SJCRH30 (cell line): ENCODE data around the gene IL1RAPL1. TPM values are rescaled to one million over a fixed set of nuclear protein-coding genes. Genes with fewer than 3 reads are reported as not detected.
"Not testable (repeated sequence)": the region's sequence is repeated elsewhere in the genome, so short reads cannot be mapped to it uniquely, and the experiment has no call there.

Experiments used
- DNase-seq, 2 experiments: peaks; one replicate each; pipeline ENCODE4 v3.0.0-alpha.2; 2015 to 2020
- H3K27ac ChIP-seq: fragments of 250-450 bp; sonication (Bioruptor Pico); 2 replicates; pipeline ENCODE4 v1.5.1; 2020; ENCODE audit warnings: mild to moderate bottlenecking, moderate library complexity
- H3K27me3 ChIP-seq: fragments of 250-450 bp; sonication (Bioruptor Pico); 2 replicates; pipeline ENCODE4 v1.5.1; 2020; ENCODE audit warnings: mild to moderate bottlenecking, moderate library complexity
- H3K36me3 ChIP-seq: fragments of 250-450 bp; sonication (Bioruptor Pico); 2 replicates; pipeline ENCODE4 v1.5.1; 2020; ENCODE audit warnings: mild to moderate bottlenecking, moderate library complexity
- H3K4me1 ChIP-seq: fragments of 250-450 bp; sonication (Bioruptor Pico); 2 replicates; pipeline ENCODE4 v1.5.1; 2020; ENCODE audit warnings: mild to moderate bottlenecking, moderate library complexity
- H3K4me3 ChIP-seq: fragments of 250-450 bp; sonication (Bioruptor Pico); 2 replicates; pipeline ENCODE4 v1.5.1; 2020; ENCODE audit warnings: mild to moderate bottlenecking, moderate library complexity
- H3K9me3 ChIP-seq: fragments of 250-450 bp; sonication (Bioruptor Pico); replicated peaks from 2 replicates; pipeline ENCODE4 v1.5.1; 2020; ENCODE audit warnings: mild to moderate bottlenecking, moderate library complexity
- total RNA-seq: library from RNA; depleted of rRNA; stranded (reverse); fragments of >200 nt; shearing (Covaris generic); gene quantifications from 2 replicates; pipeline ENCODE4 v1.2.3, GENCODE V29; 2014

Gene IL1RAPL1
- total RNA-seq, 1 experiment from 2014 or later: not detected

- Histone ChIP-seq H3K4me3 (no peak overlapping the region), H3K27ac (no peak overlapping the region), H3K36me3 (no peaks in the 10 kb centered on the region), H3K4me1 (no peaks in the 10 kb centered on the region), H3K9me3 (no peaks in the 10 kb centered on the region), H3K27me3 (no peaks in the 10 kb centered on the region)
- no peak for DNase-seq
These were observed 81.7 kb downstream of the IL1RAPL1 start for GRCh38 chrX:28668957-28669356.

- no peak for DNase-seq
- Histone ChIP-seq H3K27me3 (no peaks in the 10 kb centered on the region), H3K27ac (no peak overlapping the region), H3K9me3 (no peaks in the 10 kb centered on the region), H3K4me3 (no peak overlapping the region), H3K4me1 (no peaks in the 10 kb centered on the region), H3K36me3 (no peaks in the 10 kb centered on the region)
These were observed 82.8 kb downstream of the IL1RAPL1 start for GRCh38 chrX:28670074-28670473.

DNA sequence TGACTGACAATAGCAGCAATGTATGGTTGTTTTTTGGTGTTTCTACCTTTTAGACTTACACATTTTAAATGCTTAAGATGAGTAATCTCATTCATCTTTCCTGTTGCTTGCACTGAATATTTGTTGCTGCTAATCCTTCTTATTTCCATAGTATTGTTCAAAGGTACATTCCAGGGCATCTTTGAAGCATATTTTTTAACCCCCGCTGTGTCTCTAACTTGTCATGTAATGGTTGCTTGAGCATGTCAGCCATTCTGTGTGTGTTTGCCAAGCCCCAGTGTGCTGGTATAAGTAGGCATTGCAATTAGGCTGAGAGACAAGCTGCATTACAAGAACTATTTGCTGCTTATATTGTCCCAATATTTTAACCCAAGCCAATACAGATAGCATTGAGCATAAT lies 87.9 kb downstream of the IL1RAPL1 start:
- Histone ChIP-seq H3K27ac (no peak overlapping the region), H3K9me3 (no peaks in the 10 kb centered on the region), H3K4me3 (no peak overlapping the region), H3K4me1 (no peaks in the 10 kb centered on the region), H3K36me3 (no peaks in the 10 kb centered on the region), H3K27me3 (no peaks in the 10 kb centered on the region)
- no peak for DNase-seq

GRCh38 chrX:28693101-28693500 lies 105.9 kb downstream of the IL1RAPL1 start:
- no peak overlapping the region for H3K27ac ChIP-seq
- H3K4me1 ChIP-seq: no peaks in the 10 kb centered on the region
- no peaks in the 10 kb centered on the region for H3K9me3 ChIP-seq
- H3K4me3 ChIP-seq: no peak overlapping the region
- no peaks in the 10 kb centered on the region for H3K27me3 ChIP-seq
- no peak for DNase-seq
- H3K36me3 ChIP-seq: no peaks in the 10 kb centered on the region

DNA sequence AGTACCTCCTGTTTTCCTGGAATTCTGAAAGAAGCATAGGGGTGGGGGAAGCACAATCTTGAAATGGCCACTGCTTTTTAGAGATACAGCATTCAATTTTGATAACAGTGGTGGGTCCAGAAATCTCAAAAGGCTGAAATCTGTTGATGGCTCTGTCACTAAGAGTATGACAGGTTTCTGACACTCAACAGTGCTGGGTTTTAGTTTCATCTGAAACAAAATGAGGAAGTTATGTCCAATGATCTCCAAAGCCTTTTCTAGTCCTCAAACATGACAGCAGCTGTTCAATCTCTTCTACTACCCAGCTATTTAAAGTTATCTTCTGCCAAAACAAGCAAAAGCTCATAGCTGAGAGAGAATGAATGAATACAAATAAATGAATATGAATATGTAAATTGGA lies 110.5 kb downstream of the IL1RAPL1 start:
- DNase-seq: no peak
- no peak overlapping the region for H3K27ac ChIP-seq
- H3K4me3 ChIP-seq: no peak overlapping the region
- no peaks in the 10 kb centered on the region for H3K27me3 ChIP-seq
- H3K36me3 ChIP-seq: no peaks in the 10 kb centered on the region
- H3K4me1 ChIP-seq: no peaks in the 10 kb centered on the region
- H3K9me3 ChIP-seq: no peaks in the 10 kb centered on the region

DNA sequence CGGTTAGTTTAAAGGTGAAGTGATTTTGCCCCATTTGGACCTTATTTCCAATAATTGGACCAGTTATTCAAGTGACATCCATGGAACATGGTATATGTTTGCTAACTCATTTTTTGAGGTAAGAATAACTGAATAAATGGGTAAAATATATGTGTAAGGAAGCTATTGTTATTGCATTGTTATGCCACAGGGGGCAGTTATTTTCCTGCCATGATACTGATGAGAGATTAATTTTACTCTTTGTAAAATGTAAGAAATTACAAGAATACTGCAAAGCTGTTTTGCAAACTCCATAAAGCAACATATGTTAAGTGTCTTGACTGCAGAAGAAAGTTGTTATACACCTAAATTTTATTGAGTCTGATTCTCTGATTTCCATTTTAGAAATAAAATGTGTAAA lies 114.0 kb downstream of the IL1RAPL1 start:
- Histone ChIP-seq H3K4me3 (no peak overlapping the region), H3K9me3 (no peaks in the 10 kb centered on the region), H3K27ac (no peak overlapping the region), H3K36me3 (no peaks in the 10 kb centered on the region), H3K4me1 (no peaks in the 10 kb centered on the region), H3K27me3 (no peaks in the 10 kb centered on the region)
- DNase-seq: no peak

DNA sequence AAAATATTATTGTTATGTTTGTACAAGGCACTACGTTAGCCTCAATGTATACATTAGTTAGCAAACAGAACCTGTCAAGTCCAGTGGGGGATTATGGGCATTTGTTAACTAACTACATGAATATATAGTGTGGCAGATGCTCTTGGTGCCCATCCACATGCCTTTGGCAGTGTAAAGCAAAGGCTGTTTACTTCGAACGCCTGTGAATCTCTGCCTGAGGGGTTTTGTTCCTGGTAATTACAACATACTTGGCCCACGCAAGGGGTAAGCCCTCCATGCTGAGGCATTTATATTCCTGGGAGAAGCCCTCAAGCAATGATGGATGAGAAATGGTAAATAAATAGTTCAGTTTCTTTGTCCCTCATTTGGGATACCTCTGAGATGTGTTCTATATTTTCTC lies 119.7 kb downstream of the IL1RAPL1 start:
- Histone ChIP-seq H3K4me1 (no peaks in the 10 kb centered on the region), H3K9me3 (no peaks in the 10 kb centered on the region), H3K4me3 (no peak overlapping the region), H3K27me3 (no peaks in the 10 kb centered on the region), H3K27ac (no peak overlapping the region), H3K36me3 (no peaks in the 10 kb centered on the region)
- DNase-seq: no peak

DNA sequence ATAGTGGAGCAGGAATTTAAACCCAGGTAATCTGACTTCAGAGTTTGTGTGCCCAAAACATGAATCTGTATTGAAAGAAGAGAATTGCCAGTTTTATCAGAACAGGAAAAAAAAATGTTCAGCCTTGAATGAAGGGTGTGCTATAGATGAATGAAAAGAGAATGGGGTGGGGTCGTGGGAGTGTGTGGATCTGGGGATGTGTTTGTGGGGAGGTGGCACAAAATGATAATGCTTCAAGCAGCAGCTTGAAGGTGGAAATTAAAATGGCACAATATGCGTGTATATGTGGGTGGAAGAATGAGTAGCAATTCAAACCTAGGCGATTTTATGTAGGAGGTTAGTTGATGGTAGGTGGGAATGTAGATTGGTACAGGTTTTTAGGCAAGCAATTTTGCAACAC lies 122.2 kb downstream of the IL1RAPL1 start:
- Histone ChIP-seq H3K9me3 (no peaks in the 10 kb centered on the region), H3K27ac (no peak overlapping the region), H3K4me3 (no peak overlapping the region), H3K4me1 (no peaks in the 10 kb centered on the region), H3K36me3 (no peaks in the 10 kb centered on the region), H3K27me3 (no peaks in the 10 kb centered on the region)
- no peak for DNase-seq

GRCh38 chrX:28717864-28718263 lies 130.6 kb downstream of the IL1RAPL1 start:
- H3K4me3 ChIP-seq: no peak overlapping the region
- DNase-seq: no peak
- no peaks in the 10 kb centered on the region for H3K27me3 ChIP-seq
- H3K36me3 ChIP-seq: no peaks in the 10 kb centered on the region
- no peaks in the 10 kb centered on the region for H3K9me3 ChIP-seq
- no peaks in the 10 kb centered on the region for H3K4me1 ChIP-seq
- no peak overlapping the region for H3K27ac ChIP-seq

- no peaks in the 10 kb centered on the region for H3K4me1 ChIP-seq
- H3K9me3 ChIP-seq: no peaks in the 10 kb centered on the region
- no peak for DNase-seq
- H3K27me3 ChIP-seq: no peaks in the 10 kb centered on the region
- no peak overlapping the region for H3K27ac ChIP-seq
- H3K36me3 ChIP-seq: no peaks in the 10 kb centered on the region
- H3K4me3 ChIP-seq: no peak overlapping the region
These were observed 131.2 kb downstream of the IL1RAPL1 start for GRCh38 chrX:28718450-28718849.

DNA sequence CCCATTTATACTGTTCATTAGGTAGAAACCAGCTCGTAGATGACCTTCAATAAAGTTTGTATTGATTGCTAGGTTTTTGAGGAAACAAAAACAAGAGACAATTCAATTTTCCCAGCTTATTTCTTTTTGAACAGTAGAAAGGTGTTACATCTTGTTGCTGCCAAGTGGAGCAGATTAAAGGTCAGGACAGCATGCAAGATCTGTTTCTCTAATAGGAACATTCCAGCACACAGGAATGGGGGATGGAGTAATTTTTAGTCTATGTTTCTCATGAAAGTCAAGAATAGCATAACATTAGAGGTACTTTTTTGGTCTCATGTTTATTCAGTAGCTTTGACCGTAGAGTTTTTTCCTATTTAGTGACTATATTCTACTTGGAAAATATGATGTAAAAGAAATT lies 132.4 kb downstream of the IL1RAPL1 start:
- no peaks in the 10 kb centered on the region for H3K36me3 ChIP-seq
- H3K27me3 ChIP-seq: no peaks in the 10 kb centered on the region
- no peak overlapping the region for H3K27ac ChIP-seq
- H3K4me1 ChIP-seq: no peaks in the 10 kb centered on the region
- H3K4me3 ChIP-seq: no peak overlapping the region
- no peaks in the 10 kb centered on the region for H3K9me3 ChIP-seq
- no peak for DNase-seq

GRCh38 chrX:28752330-28752729 lies 165.1 kb downstream of the IL1RAPL1 start:
- Histone ChIP-seq H3K4me1 (no peaks in the 10 kb centered on the region), H3K27ac (no peak overlapping the region), H3K27me3 (no peaks in the 10 kb centered on the region), H3K4me3 (no peak overlapping the region), H3K36me3 (no peaks in the 10 kb centered on the region), H3K9me3 (no peaks in the 10 kb centered on the region)
- no peak for DNase-seq

GRCh38 chrX:28756175-28756574 lies 168.9 kb downstream of the IL1RAPL1 start:
- H3K4me1 ChIP-seq: no peaks in the 10 kb centered on the region
- no peak for DNase-seq
- H3K9me3 ChIP-seq: no peaks in the 10 kb centered on the region
- H3K27me3 ChIP-seq: no peaks in the 10 kb centered on the region
- H3K4me3 ChIP-seq: no peak overlapping the region
- no peaks in the 10 kb centered on the region for H3K36me3 ChIP-seq
- no peak overlapping the region for H3K27ac ChIP-seq

GRCh38 chrX:28756647-28757046 lies 169.4 kb downstream of the IL1RAPL1 start:
- H3K4me3 ChIP-seq: no peak overlapping the region
- no peaks in the 10 kb centered on the region for H3K9me3 ChIP-seq
- DNase-seq: no peak
- H3K27ac ChIP-seq: no peak overlapping the region
- no peaks in the 10 kb centered on the region for H3K4me1 ChIP-seq
- no peaks in the 10 kb centered on the region for H3K36me3 ChIP-seq
- no peaks in the 10 kb centered on the region for H3K27me3 ChIP-seq

DNA sequence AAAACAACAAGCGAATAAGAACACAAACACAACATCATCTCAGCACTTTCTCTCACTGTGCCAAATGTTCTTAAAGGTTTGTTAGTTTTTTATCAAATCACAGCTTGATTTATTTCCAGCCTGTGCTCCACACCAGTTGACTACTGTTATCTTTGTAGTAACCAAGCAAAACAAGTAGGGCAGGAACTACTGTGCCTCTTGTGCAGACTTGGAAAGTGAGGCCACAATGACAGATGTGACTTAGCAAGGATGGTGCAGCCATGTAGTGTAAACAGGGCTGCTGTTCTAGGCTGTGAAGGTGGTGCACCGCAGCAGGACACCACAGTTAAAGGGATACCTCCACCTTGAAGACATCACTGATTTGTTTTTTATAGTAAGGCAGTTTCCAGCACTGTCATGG lies 170.0 kb downstream of the IL1RAPL1 start:
- no peaks in the 10 kb centered on the region for H3K9me3 ChIP-seq
- no peak overlapping the region for H3K27ac ChIP-seq
- no peaks in the 10 kb centered on the region for H3K4me1 ChIP-seq
- H3K4me3 ChIP-seq: no peak overlapping the region
- no peak for DNase-seq
- H3K36me3 ChIP-seq: no peaks in the 10 kb centered on the region
- no peaks in the 10 kb centered on the region for H3K27me3 ChIP-seq

- not testable (repeated sequence) for H3K36me3 ChIP-seq, H3K4me1 ChIP-seq, H3K27me3 ChIP-seq, H3K4me3 ChIP-seq, H3K9me3 ChIP-seq, DNase-seq, H3K27ac ChIP-seq
These were observed 179.3 kb downstream of the IL1RAPL1 start for GRCh38 chrX:28766561-28766960.

GRCh38 chrX:28773807-28774206 lies 186.6 kb downstream of the IL1RAPL1 start:
- Histone ChIP-seq H3K4me3 (no peak overlapping the region), H3K27ac (no peak overlapping the region), H3K27me3 (no peaks in the 10 kb centered on the region), H3K9me3 (no peaks in the 10 kb centered on the region), H3K36me3 (no peaks in the 10 kb centered on the region), H3K4me1 (no peaks in the 10 kb centered on the region)
- no peak for DNase-seq
